Stomach smooth muscle (tissue), 2 donors: ENCODE results near the gene PGBD5.

Experiments used
- H3K27ac ChIP-seq: one replicate; pipeline ENCODE4 v1.7.0; 2013; ENCODE audit warnings: mild to moderate bottlenecking, low read length, inconsistent platforms
- H3K27me3 ChIP-seq, 2 donors: one replicate each; pipeline ENCODE4 v1.7.0; 2013; ENCODE audit warnings: low read length in 2 of 2; ENCODE audit not compliant: insufficient read depth in 2 of 2, control insufficient read depth in 1 of 2
- H3K36me3 ChIP-seq, 2 donors: one replicate each; pipeline ENCODE4 v1.7.0; 2013; ENCODE audit warnings: low read length in 2 of 2; ENCODE audit not compliant: control insufficient read depth in 2 of 2, insufficient read depth in 2 of 2
- H3K4me1 ChIP-seq: one replicate; pipeline ENCODE4 v1.7.0; 2013; ENCODE audit warnings: low read length; ENCODE audit not compliant: control insufficient read depth, insufficient read depth
- H3K4me3 ChIP-seq, 2 donors: one replicate each; pipeline ENCODE4 v1.7.0; 2013; ENCODE audit warnings: low read length in 2 of 2
- H3K9ac ChIP-seq, 2 donors: one replicate each; pipeline ENCODE4 v1.7.0; 2013; ENCODE audit warnings: low read length in 2 of 2, mild to moderate bottlenecking in 1 of 2
- H3K9me3 ChIP-seq, 2 donors: one replicate each; pipeline ENCODE4 v1.7.0; 2013; ENCODE audit warnings: low read length in 2 of 2; ENCODE audit not compliant: control insufficient read depth in 2 of 2
- donor health status: healthy.
- donor health status: Pancreatic carcinoma.

PGBD5 gene

DNA sequence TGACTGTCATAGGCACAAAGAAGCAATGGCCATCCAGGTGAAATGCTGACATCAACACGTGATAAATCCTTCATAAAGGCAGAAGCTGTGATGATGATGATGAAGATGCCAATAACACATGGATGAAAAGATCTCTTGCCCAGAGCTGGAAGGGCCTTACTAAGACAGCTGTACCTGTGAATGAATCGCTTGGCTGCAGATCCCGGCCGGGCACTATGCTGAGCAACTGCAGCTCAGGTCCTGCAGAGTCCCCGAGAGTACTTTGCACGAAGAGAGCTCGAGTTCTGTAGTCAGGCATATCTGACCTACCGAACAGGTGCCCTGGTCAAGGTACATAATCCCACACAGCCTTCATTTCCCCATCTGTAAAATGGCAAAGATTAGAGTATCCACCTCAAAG, 48.8 kb downstream of the PGBD5 start:
- peaks cover 5 to 23% of the 10 kb centered on the region in 2 donors for H3K9me3 ChIP-seq
- no peaks in the 10 kb centered on the region for H3K36me3 ChIP-seq
- no peak overlapping the region for H3K9ac ChIP-seq
- no peak overlapping the region for H3K27ac ChIP-seq
- no peaks in the 10 kb centered on the region for H3K4me1 ChIP-seq
- H3K4me3 ChIP-seq = no peak overlapping the region
- peaks cover 0 to 2% of the 10 kb centered on the region in 2 donors for H3K27me3 ChIP-seq

DNA sequence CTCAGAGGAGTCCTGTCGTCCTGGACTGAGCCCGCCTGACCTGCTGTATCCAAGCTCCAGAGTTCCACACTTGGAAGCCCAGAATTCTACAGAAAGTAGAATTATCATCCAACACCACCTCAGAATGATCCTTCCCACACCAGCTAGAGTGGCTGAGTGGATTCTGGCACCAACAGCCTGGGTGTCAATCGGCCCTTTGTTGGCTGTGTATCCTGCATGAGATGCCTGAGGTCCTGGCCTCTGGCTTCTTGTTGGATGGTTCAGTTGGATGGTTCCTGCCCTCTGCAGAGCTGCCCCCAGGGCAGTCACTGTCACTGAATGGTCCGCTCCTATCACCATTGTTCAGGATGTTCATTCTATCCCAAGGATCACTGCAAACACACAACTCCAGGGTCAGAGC, 49.8 kb downstream of the PGBD5 start:
- Histone ChIP-seq H3K4me1 (no peaks in the 10 kb centered on the region), H3K9me3 (peaks cover 5 to 23% of the 10 kb centered on the region in 2 donors), H3K4me3 (no peak overlapping the region), H3K36me3 (no peaks in the 10 kb centered on the region), H3K9ac (no peak overlapping the region), H3K27me3 (peaks cover 0 to 2% of the 10 kb centered on the region in 2 donors), H3K27ac (no peak overlapping the region)

DNA sequence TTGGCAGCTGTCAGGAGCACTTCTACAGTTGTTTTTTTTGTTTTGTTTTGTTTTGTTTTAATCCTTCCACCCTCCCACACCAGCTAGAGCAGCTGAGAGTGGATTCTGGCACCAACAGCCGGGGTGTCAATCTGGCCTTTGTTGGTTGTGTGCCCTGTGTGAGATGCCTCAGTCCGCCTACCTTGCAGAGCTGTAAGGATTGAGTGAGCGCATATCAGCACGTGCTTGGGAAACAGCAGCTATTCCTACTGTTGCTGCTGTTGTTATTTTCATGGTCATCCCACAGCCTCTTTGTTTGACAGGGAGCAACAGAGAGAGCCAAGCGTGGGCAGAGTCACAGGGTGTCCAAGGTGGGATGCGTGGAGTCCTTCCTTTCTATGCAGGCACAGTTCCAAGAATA, 50.4 kb downstream of the PGBD5 start:
- H3K27me3 ChIP-seq = peaks cover 0 to 1% of the 10 kb centered on the region in 2 donors
- H3K4me3 ChIP-seq = no peak overlapping the region
- H3K36me3 ChIP-seq = no peaks in the 10 kb centered on the region
- no peak overlapping the region for H3K27ac ChIP-seq
- no peaks in the 10 kb centered on the region for H3K4me1 ChIP-seq
- H3K9ac ChIP-seq = no peak overlapping the region
- H3K9me3 ChIP-seq = peaks cover 5 to 20% of the 10 kb centered on the region in 2 donors

DNA sequence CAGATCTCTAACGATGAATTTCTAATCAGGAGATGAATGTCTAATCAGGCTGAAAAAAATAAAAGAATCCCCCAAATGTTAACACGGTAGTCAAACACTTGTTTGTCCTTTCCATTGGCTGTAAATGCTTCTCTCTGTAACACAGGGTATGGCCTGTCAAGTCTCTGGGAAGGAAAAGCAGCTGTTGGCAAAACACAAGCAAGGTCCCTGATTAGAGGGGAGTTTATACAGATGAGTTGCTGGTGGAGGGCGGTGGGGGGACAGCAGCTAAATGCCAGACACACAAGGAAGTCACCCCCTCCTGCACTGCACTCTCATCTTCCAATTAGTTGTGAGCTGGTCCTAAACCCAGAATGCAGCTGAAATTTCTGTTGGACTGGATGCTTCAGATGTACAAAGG, 51.0 kb downstream of the PGBD5 start:
- no peaks in the 10 kb centered on the region for H3K4me1 ChIP-seq
- no peak overlapping the region for H3K9ac ChIP-seq
- H3K27me3 ChIP-seq = no peaks in the 10 kb centered on the region
- no peak overlapping the region for H3K27ac ChIP-seq
- H3K9me3 ChIP-seq = peaks cover 5 to 18% of the 10 kb centered on the region in 2 donors
- H3K4me3 ChIP-seq = no peak overlapping the region
- no peaks in the 10 kb centered on the region for H3K36me3 ChIP-seq

DNA sequence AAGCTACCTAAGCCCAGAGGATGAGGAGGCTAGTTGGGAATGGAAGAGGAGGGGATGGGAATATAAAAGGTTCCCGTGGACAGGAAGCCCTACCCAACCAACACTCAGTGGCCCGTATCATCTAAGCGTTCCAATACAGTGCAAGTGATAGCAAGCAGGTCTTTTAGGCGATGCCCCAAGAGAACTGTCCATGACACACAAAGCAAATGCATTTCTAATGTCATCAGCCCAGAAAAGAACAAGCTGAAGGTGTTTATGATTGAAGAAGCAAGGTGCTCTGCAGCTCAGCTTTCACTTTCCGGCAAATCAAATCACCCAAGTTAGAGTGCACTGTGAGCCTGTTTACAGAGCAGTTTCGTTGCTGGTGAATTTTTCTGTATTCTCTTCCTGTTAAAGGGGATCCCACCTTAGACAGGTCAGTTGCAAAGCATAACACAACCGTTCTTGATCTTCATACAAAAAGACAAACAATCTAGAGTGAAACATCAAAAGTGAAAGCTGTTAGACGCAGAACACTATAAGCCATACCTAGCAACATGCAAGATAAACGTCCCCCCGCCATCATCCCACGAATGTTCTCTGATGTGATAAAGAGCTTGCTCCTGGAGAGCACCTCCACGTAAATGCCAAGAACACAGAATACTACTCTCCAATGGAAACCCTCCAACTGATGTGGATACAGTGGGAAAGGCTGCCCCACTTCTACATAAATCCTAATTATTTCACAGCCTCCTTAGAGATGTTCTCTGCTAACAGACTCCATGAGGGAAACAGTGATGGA, 54.0 kb downstream of the PGBD5 start:
- Histone ChIP-seq H3K27ac (no peak overlapping the region), H3K4me1 (no peaks in the 10 kb centered on the region), H3K9ac (no peak overlapping the region), H3K36me3 (no peaks in the 10 kb centered on the region), H3K27me3 (peaks cover 0 to 3% of the 10 kb centered on the region in 2 donors), H3K4me3 (peak overlapping the region; percentile 21 to 40), H3K9me3 (no peaks in the 10 kb centered on the region)

DNA sequence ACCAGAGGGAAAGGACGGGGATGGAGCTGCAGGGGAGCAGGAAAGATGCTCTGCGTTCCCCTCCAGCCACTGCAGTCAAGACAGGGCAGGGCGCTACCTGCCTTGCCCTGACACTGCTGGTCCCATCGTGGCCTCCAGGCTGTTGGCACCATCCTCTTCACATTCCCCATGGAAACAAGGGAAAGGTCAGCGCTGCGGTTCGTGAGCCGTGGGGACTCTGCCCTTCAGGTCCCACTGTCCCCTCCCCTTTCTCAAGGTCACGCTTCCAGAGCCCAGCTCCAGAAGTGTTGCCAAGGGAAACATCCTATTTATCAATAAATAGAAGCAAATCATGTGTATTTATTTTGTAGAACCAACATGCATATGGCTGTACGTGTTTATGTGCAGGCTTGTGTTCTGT, 56.0 kb downstream of the PGBD5 start:
- H3K36me3 ChIP-seq = no peaks in the 10 kb centered on the region
- H3K9ac ChIP-seq = no peak overlapping the region
- H3K27ac ChIP-seq = no peak overlapping the region
- no peaks in the 10 kb centered on the region for H3K9me3 ChIP-seq
- no peaks in the 10 kb centered on the region for H3K4me1 ChIP-seq
- H3K27me3 ChIP-seq = peaks cover 2 to 3% of the 10 kb centered on the region in 2 donors
- no peak overlapping the region for H3K4me3 ChIP-seq

DNA sequence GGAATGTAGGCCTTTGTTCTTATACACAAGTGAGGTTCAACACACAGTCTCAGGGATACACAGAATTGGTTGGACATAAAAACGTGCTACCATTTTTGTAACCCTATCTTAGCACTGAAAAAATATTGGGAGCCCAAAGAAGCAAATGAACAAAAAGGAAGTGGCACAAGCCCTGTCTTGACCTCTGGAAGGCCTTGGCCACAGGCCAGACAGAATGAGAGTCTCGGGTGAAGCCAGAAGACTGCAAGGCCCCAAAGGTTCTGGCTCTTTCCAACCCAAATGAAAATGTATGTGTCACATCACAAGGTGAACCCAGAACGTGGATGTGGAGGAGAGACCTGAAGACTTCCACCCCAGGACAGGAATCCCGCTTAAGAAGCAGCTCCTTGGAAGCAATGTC, 57.3 kb downstream of the PGBD5 start:
- Histone ChIP-seq H3K27me3 (peaks cover 3 to 4% of the 10 kb centered on the region in 2 donors), H3K9me3 (no peaks in the 10 kb centered on the region), H3K27ac (no peak overlapping the region), H3K4me1 (no peaks in the 10 kb centered on the region), H3K4me3 (no peak overlapping the region), H3K9ac (no peak overlapping the region), H3K36me3 (no peaks in the 10 kb centered on the region)

DNA sequence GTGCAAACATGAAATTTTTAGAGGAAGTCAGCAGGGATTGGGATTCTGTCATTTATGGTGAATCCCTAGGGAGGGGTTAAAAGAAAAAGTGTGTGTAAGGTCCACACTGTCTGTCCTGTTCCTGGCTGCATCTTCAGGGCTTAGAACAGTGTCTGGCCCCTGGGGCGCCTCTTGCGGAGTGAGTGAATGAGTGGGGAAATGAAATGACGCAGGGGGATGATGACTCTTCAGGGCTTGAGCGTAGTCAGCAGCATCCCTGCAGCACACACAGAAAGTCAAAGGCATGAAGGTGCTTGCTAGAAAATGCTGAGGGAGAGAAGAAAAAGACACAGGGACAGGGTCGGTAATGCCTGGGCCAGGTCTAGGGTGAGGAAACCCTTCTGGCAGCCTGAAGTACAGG, 57.8 kb downstream of the PGBD5 start:
- peaks cover 3 to 4% of the 10 kb centered on the region in 2 donors for H3K27me3 ChIP-seq
- H3K36me3 ChIP-seq = no peaks in the 10 kb centered on the region
- no peaks in the 10 kb centered on the region for H3K9me3 ChIP-seq
- H3K27ac ChIP-seq = no peak overlapping the region
- no peak overlapping the region for H3K4me3 ChIP-seq
- no peak overlapping the region for H3K9ac ChIP-seq
- no peaks in the 10 kb centered on the region for H3K4me1 ChIP-seq

DNA sequence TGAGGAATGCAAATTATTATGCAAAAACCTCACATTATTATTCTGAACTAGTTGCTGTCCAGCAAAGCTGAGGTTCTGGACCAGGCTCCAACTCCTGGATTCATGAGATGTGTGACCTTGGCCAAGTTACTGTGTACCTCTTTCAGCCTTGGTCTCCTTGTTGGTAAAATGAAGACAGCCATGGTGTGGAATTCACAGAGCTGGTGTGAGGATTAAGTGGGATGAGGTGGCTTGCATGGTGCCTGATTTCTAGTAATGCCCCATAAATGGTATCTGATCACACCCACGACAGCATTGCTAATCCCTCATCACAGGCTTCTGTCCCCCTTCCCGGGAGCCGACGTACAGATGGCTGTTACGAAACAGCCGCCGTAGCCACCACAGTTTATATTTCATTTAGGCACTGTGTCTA, 59.6 kb downstream of the PGBD5 start:
- Histone ChIP-seq H3K9ac (no peak overlapping the region), H3K9me3 (no peaks in the 10 kb centered on the region), H3K27ac (no peak overlapping the region)

DNA sequence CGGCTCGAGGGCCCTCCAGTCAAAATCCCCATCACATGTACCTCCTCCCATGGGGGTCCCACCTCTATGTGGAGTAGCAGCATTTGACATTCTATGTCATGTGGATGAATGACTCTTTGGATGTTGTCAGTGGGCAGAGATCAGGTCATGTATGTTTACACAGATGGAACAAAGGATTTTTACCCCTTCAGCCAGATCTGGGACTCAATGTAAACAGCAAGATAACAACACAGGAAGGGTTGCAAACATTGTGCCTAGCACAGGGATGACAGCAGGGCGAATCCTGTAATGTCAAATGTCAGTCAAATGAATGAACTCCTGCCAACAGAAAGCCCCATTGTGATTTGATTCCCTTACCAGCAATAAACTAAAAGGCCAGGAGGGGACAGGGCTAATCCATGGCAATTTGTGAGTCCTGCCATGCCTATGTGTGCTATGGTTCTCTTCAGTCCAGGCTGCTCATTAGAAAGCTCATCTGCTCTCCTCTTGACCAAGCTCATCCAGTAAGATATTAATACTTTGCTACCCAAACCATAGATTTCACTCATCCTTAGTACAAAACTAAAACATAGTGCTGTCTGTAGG, 60.3 kb downstream of the PGBD5 start:
- Histone ChIP-seq H3K9me3 (no peaks in the 10 kb centered on the region), H3K36me3 (no peaks in the 10 kb centered on the region), H3K27me3 (peaks cover 4 to 6% of the 10 kb centered on the region in 2 donors), H3K9ac (no peak overlapping the region), H3K4me3 (no peak overlapping the region), H3K4me1 (no peaks in the 10 kb centered on the region), H3K27ac (no peak overlapping the region)

More for the DNA sequence above, 59.6 kb downstream of the PGBD5 start:
- Histone ChIP-seq H3K36me3 (no peaks in the 10 kb centered on the region), H3K4me1 (no peaks in the 10 kb centered on the region), H3K27me3 (peaks cover 4 to 6% of the 10 kb centered on the region in 2 donors), H3K4me3 (no peak overlapping the region)

DNA sequence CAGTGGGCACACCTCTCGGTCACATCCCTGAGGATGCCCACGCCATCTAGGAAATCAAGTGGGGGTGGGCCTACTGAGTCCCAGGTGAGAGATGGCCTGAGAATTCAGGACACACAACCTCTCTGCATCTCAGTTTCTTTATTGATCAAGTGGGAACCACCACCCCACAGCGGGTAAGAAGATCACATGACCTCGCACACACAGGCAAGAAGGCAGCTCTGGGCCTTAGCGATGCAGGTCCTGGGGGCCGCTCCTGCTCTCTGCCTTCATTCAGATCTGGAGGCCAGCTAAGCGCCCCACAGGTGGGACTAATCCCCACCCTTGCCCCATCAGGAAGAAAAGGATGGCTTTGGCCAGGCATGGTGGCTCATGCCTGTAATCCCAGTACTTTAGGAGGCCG, 63.2 kb downstream of the PGBD5 start:
- H3K27me3 ChIP-seq = peaks cover 2 to 4% of the 10 kb centered on the region in 2 donors
- H3K9me3 ChIP-seq = no peaks in the 10 kb centered on the region
- no peak overlapping the region for H3K27ac ChIP-seq
- no peaks in the 10 kb centered on the region for H3K36me3 ChIP-seq
- H3K4me1 ChIP-seq = no peaks in the 10 kb centered on the region
- no peak overlapping the region for H3K4me3 ChIP-seq
- no peak overlapping the region for H3K9ac ChIP-seq
